Chondrocyte (in vitro differentiated cells): ENCODE results near the gene DRAXIN. TPM values are rescaled to one million over a fixed set of nuclear protein-coding genes. Genes with fewer than 3 reads are reported as not detected.

Source experiments
- DNase-seq: peaks from one replicate; pipeline ENCODE4 v3.0.0; 2021; ENCODE audit warnings: mixed read lengths, low spot score
- H3K27ac Mint-ChIP-seq: one replicate; pipeline ENCODE4 v1.8.0; 2021; ENCODE audit warnings: mild to moderate bottlenecking, moderate library complexity, mixed read lengths; ENCODE audit not compliant: unreplicated experiment
- H3K27me3 Mint-ChIP-seq: 2 replicates; pipeline ENCODE4 v1.8.0; 2021; ENCODE audit warnings: low read depth, mixed read lengths
- H3K36me3 Mint-ChIP-seq: 2 replicates; pipeline ENCODE4 v1.8.0; 2021; ENCODE audit warnings: low read depth, mixed read lengths
- H3K4me1 Mint-ChIP-seq: 2 replicates; pipeline ENCODE4 v1.8.0; 2021; ENCODE audit warnings: low read depth, mild to moderate bottlenecking, mixed read lengths
- H3K4me3 Mint-ChIP-seq: one replicate; pipeline ENCODE4 v1.8.0; 2021; ENCODE audit warnings: mild to moderate bottlenecking, moderate library complexity, mixed read lengths; ENCODE audit not compliant: unreplicated experiment
- H3K9me3 Mint-ChIP-seq: 2 replicates; pipeline ENCODE4 v1.8.0; 2021; ENCODE audit warnings: low read depth, mixed read lengths
- CTCF ChIP-seq: fragments of 200-600 bp; sonication (generic); IDR thresholded peaks from 2 replicates; pipeline ENCODE4 v1.5.0; 2021; ENCODE audit warnings: antibody characterized with exemption, mild to moderate bottlenecking, moderate library complexity
- total RNA-seq: library from RNA; stranded (reverse); gene quantifications from 3 replicates; pipeline ENCODE4 v1.2.1, GENCODE V29; 2021

Gene DRAXIN
- total RNA-seq, 1 donor from 2014 or later = 0.17 TPM

- Mint-ChIP-seq H3K4me1 (no peaks in the 10 kb centered on the region), H3K4me3 (no peak overlapping the region), H3K9me3 (no peaks in the 10 kb centered on the region), H3K36me3 (peaks cover 9% of the 10 kb centered on the region), H3K27me3 (no peaks in the 10 kb centered on the region), H3K27ac (peak overlapping the region; percentile 41)
- TF ChIP-seq CTCF = no peak
- no peak for DNase-seq
Measured at GRCh38 chr1:11673089-11673769, 18.3 kb upstream of the DRAXIN start.

GRCh38 chr1:11674488-11674887, 17.0 kb upstream of the DRAXIN start:
- Mint-ChIP-seq H3K27ac (no peak overlapping the region), H3K9me3 (no peaks in the 10 kb centered on the region), H3K4me3 (no peak overlapping the region), H3K27me3 (no peaks in the 10 kb centered on the region), H3K4me1 (peaks cover 2% of the 10 kb centered on the region), H3K36me3 (peaks cover 6% of the 10 kb centered on the region)
- no peak for TF ChIP-seq CTCF
- DNase-seq = no peak

DNA sequence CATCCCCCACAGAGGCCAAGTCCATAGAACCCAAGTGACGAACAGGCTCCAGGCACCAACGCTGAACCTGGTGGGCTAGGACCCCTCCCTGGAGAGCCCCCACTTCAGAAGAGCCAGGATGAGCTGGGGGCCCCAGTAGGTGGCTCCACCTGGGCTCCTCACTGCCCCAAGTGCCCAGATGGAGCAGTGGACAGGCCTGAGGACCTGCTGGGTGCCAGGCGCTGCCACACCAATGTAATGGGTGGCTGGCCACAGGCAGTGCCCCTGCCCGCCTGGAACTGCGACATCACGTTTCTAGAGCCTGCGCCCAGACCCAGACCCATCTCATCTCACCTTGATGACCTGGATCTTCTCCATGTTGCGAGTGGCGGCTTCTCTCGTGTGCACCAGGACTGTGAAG, 16.2 kb upstream of the DRAXIN start:
- no peaks in the 10 kb centered on the region for H3K27me3 Mint-ChIP-seq
- no peaks in the 10 kb centered on the region for H3K9me3 Mint-ChIP-seq
- H3K36me3 Mint-ChIP-seq = peaks cover 6% of the 10 kb centered on the region
- peaks cover 5% of the 10 kb centered on the region for H3K4me1 Mint-ChIP-seq
- no peak overlapping the region for H3K4me3 Mint-ChIP-seq
- TF ChIP-seq CTCF = no peak
- no peak for DNase-seq
- H3K27ac Mint-ChIP-seq = no peak overlapping the region

DNA sequence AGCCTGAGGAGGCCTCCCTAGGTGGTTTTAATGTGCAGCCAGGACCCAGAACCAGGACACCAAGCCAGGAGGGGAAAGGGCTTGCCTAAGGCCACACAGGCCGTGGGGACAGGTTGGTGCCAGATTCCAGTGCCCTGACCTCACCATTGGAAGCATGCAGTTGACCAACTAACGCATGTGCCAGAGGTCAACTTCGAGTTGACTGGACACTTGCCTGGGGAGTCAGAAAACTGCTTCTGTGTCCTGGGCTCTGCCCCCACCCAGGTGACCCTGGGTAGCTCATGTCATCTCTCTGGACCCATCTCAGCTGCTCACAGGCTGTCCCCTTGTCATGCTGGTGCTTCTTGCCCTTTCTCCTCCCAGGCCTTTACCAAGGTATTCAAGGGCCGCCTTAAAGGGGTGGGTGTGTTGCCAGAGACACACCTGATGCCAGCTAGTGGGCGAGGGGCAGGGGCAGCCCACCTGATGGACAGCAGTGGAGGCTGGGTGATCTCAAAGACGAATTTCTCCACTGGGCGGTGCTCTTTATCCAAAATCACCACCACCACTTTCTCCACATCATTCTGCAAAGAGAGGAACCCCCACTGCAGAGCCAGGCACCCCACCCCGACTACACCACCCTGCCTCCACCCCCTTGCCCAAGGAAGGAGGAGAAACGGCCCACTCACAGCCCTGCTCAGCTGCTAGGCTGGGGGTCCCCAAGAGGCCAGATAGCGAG, 15.0 kb upstream of the DRAXIN start:
- H3K36me3 Mint-ChIP-seq = peaks cover 6% of the 10 kb centered on the region
- H3K4me3 Mint-ChIP-seq = no peak overlapping the region
- DNase-seq = no peak
- H3K4me1 Mint-ChIP-seq = peaks cover 6% of the 10 kb centered on the region
- peak; percentile 20 for TF ChIP-seq CTCF
- H3K27me3 Mint-ChIP-seq = no peaks in the 10 kb centered on the region
- H3K9me3 Mint-ChIP-seq = no peaks in the 10 kb centered on the region
- no peak overlapping the region for H3K27ac Mint-ChIP-seq

DNA sequence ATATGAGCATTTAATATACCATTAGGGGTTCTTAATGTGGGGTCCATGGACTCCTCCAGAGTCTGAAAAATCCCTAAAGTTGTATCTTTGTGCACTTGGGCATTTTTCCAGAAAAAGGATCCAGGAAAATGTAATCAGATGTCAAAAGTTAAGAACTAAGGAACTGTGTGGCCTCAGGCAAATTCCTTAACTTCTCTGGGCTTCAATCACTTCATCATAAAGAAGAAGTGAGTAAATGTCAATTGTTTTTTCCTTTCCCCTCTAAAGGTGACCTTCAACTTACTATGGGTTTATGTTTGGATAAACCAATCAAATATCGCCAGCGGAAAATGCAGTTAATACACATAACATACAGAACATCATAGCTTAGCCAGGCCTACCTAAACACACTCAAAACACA, 13.1 kb upstream of the DRAXIN start:
- Mint-ChIP-seq H3K4me3 (no peak overlapping the region), H3K4me1 (peaks cover 13% of the 10 kb centered on the region), H3K36me3 (peaks cover 3% of the 10 kb centered on the region), H3K9me3 (no peaks in the 10 kb centered on the region), H3K27ac (no peak overlapping the region), H3K27me3 (no peaks in the 10 kb centered on the region)
- no peak for DNase-seq
- TF ChIP-seq CTCF = no peak
